GM12878 (cell line): Measurements from ENCODE around the gene CCDC88C. TPM values are rescaled to one million over a fixed set of nuclear protein-coding genes. Genes with fewer than 3 reads are reported as not detected.

Experiments
- ATAC-seq: fragments of 200-7000 bp; cut with Tn5 transposase; 3 replicates; pipeline ENCODE4 v1.9.1; 2020; ENCODE audit warnings: mild to moderate bottlenecking, moderate library complexity
- BruUV-seq: library from RNA; stranded (reverse); fragments of 400-500 nt; replicated peaks from 2 replicates; lab custom pipeline; 2021; lab: Mats Ljungman, UMichigan
- CTCF ChIA-PET: fragments of 300-600 bp; sonication (Branson Sonifier 250); formaldehyde crosslinking; extraction: SDS; loops from one replicate; lab custom pipeline; 2021; ENCODE audit warnings: inconsistent platforms; lab: Yijun Ruan, JAX
- POLR2A ChIA-PET: fragments of 350-600 bp; formaldehyde crosslinking; extraction: SDS; loops from one replicate; lab custom pipeline; 2021; ENCODE audit warnings: inconsistent platforms; lab: Charles Lee
- RAD21 ChIA-PET: fragments of 300-600 bp; sonication (Branson Sonifier 250); formaldehyde crosslinking; loops from one replicate; lab custom pipeline; 2023; ENCODE audit warnings: antibody characterized with exemption; ENCODE audit not compliant: unreplicated experiment; lab: Charles Lee
- SMC1A ChIA-PET: fragments of 300-600 bp; sonication (Branson Sonifier 250); formaldehyde crosslinking; loops from one replicate; lab custom pipeline; 2023; ENCODE audit not compliant: unreplicated experiment, uncharacterized antibody; lab: Charles Lee
- DNase-seq: peaks from one replicate; pipeline ENCODE4 v3.0.0-alpha.2; 2011; ENCODE audit warnings: low read depth, low spot score
- FAIRE-seq: peaks from 3 replicates; lab custom pipeline; 2011; peaks lifted over from hg19 to GRCh38; lab: Jason Lieb, UNC
- H2AFZ ChIP-seq: 2 replicates; pipeline ENCODE4 v1.6.0; 2011; ENCODE audit warnings: low read depth, low read length, control low read depth; ENCODE audit not compliant: control insufficient read depth
- H3K27ac ChIP-seq: 2 replicates; pipeline ENCODE4 v1.5.1; 2011; ENCODE audit warnings: control low read depth; ENCODE audit not compliant: control insufficient read depth, insufficient read depth
- H3K27me3 ChIP-seq, 2 experiments: replicated peaks in 1 of 2; 2 replicates each; pipeline versions ENCODE4 v1.6.0 to v1.6.1; 2011; ENCODE audit warnings: low read length in 1 of 2; ENCODE audit not compliant: control insufficient read depth in 2 of 2, insufficient read depth in 2 of 2
- H3K36me3 ChIP-seq, 2 experiments: 2 replicates each; pipeline ENCODE4 v1.5.1; 2011; ENCODE audit warnings: low read length in 1 of 2; ENCODE audit not compliant: control insufficient read depth in 2 of 2, insufficient read depth in 2 of 2
- H3K4me1 ChIP-seq: 2 replicates; pipeline ENCODE4 v1.6.1; 2011; ENCODE audit warnings: mild to moderate bottlenecking, low read length, moderate library complexity, mixed read lengths; ENCODE audit not compliant: control insufficient read depth, insufficient read depth
- H3K4me2 ChIP-seq: 2 replicates; pipeline ENCODE4 v1.6.0; 2011; ENCODE audit warnings: control low read depth; ENCODE audit not compliant: control insufficient read depth, insufficient read depth
- H3K4me3 ChIP-seq: fragments of 200-600 bp; sonication (generic); 2 replicates; pipeline ENCODE4 v1.5.1; 2016
- H3K79me2 ChIP-seq: 2 replicates; pipeline ENCODE4 v1.6.0; 2011; ENCODE audit warnings: low read length; ENCODE audit not compliant: control insufficient read depth, insufficient read depth
- H3K9ac ChIP-seq: 2 replicates; pipeline ENCODE4 v1.8.0; 2011; ENCODE audit warnings: low read length, control low read depth, mixed read lengths; ENCODE audit not compliant: control insufficient read depth, insufficient read depth
- H3K9me3 ChIP-seq: replicated peaks from 3 replicates; pipeline ENCODE4 v1.5.1; 2011; ENCODE audit warnings: mild to moderate bottlenecking, low read length; ENCODE audit not compliant: control insufficient read depth, insufficient read depth
- H4K20me1 ChIP-seq: 2 replicates; pipeline ENCODE4 v1.6.0; 2011; ENCODE audit not compliant: control insufficient read depth, insufficient read depth
- BCLAF1 ChIP-seq: fragments of 450-650 bp; IDR thresholded peaks from 2 replicates; pipeline ENCODE4 v1.6.1; 2017; ENCODE audit warnings: antibody characterized with exemption, mild to moderate bottlenecking, moderate library complexity
- CHD1 ChIP-seq: IDR thresholded peaks from 2 replicates; pipeline ENCODE4 v1.6.1; 2012; ENCODE audit warnings: low read depth, low read length, improper control_type of control experiment
- DPF2 ChIP-seq: fragments of 450-650 bp; IDR thresholded peaks from 2 replicates; pipeline ENCODE4 v1.6.1; 2017; ENCODE audit warnings: mild to moderate bottlenecking
- ELK1 ChIP-seq: IDR thresholded peaks from 2 replicates; pipeline ENCODE4 v1.6.1; 2012; ENCODE audit warnings: low read depth, low read length, improper control_type of control experiment
- GABPA ChIP-seq: IDR thresholded peaks from 2 replicates; pipeline ENCODE4 v1.6.1; 2014; ENCODE audit warnings: antibody characterized with exemption, low read depth, mild to moderate bottlenecking, inconsistent platforms
- HDAC6 ChIP-seq: fragments of 200-600 bp; sonication (generic); IDR thresholded peaks from one replicate; pipeline ENCODE4 v1.8.0; 2017; ENCODE audit warnings: antibody characterized with exemption; ENCODE audit not compliant: unreplicated experiment
- IRF5 ChIP-seq: fragments of 450-650 bp; IDR thresholded peaks from 2 replicates; pipeline ENCODE4 v1.6.1; 2017; ENCODE audit warnings: borderline replicate concordance
- KDM1A ChIP-seq: fragments of 200-600 bp; sonication (generic); IDR thresholded peaks from 2 replicates; pipeline ENCODE4 v1.6.1; 2016; ENCODE audit warnings: borderline replicate concordance
- MTA3 ChIP-seq: IDR thresholded peaks from 2 replicates; pipeline ENCODE4 v1.6.1; 2012; ENCODE audit warnings: low read length, inconsistent platforms, borderline replicate concordance
- NBN ChIP-seq: fragments of 450-650 bp; IDR thresholded peaks from 2 replicates; pipeline ENCODE4 v1.6.1; 2016
- NFYB ChIP-seq: IDR thresholded peaks from 2 replicates; pipeline ENCODE4 v1.6.1; 2011; ENCODE audit warnings: low read depth, mild to moderate bottlenecking, low read length, improper control_type of control experiment, moderate library complexity; ENCODE audit not compliant: insufficient read depth
- POLR2AphosphoS5 ChIP-seq: IDR thresholded peaks from 2 replicates; pipeline ENCODE4 v1.6.1; 2011; ENCODE audit warnings: mild to moderate bottlenecking, low read length, inconsistent platforms
- RBBP5 ChIP-seq: fragments of 200-600 bp; sonication (generic); conservative IDR thresholded peaks from 2 replicates; pipeline ENCODE4 v1.6.1; 2016
- WRNIP1 ChIP-seq: IDR thresholded peaks from 2 replicates; pipeline ENCODE4 v1.6.1; 2011; ENCODE audit warnings: low read depth, low read length, improper control_type of control experiment, borderline replicate concordance
- YY1 ChIP-seq: IDR thresholded peaks from 2 replicates; pipeline ENCODE4 v1.6.1; 2011; ENCODE audit warnings: low read depth, mild to moderate bottlenecking, low read length
- ZBED1 ChIP-seq: IDR thresholded peaks from 2 replicates; pipeline ENCODE4 v1.6.1; 2016; ENCODE audit warnings: borderline replicate concordance
- WGBS: methylation state at CpG from one replicate; pipeline ENCODE4 v1.1.6; 2016; ENCODE audit warnings: low lambda C conversion rate; ENCODE audit not compliant: insufficient replicate concordance, insufficient coverage; ENCODE audit errors: missing lambda C conversion rate; 5-methylcytosine and 5-hydroxymethylcytosine counted together
- in situ Hi-C: fragments of 300-500 bp; cut with MboI; formaldehyde crosslinking; loops from 9 replicates; pipeline ENCODE4 v1.14.3; 2018; ENCODE audit warnings: mixed read lengths
- intact Hi-C: fragments of 100-400 bp; cut with micrococcal nuclease; formaldehyde crosslinking; loops from one replicate; pipeline ENCODE4 v1.14.2; 2022; ENCODE audit not compliant: unreplicated experiment
- polyA plus RNA-seq, 11 experiments: library from polyadenylated mRNA; depleted of rRNA in 4 of 11; unstranded in 6 of 11; stranded (reverse) in 5 of 11; fragments of >200 nt; fragmentation: Nextera tagmentation in 4 of 11; fragmentation: Illumina TruSeq in 1 of 11; extraction: Ambion mirVana in 4 of 11; extraction: Trizol in 1 of 11; gene quantifications; 1 replicate in 1 of 11; 2 replicates in 10 of 11; pipeline versions ENCODE4 v1.2.1 to v1.2.3, GENCODE V29; 2011 to 2016; ENCODE audit warnings: inconsistent platforms in 2 of 11, missing spikeins in 2 of 11, low read depth in 1 of 11
- total RNA-seq, 4 experiments: library from RNA; depleted of rRNA in 3 of 4; stranded (reverse); fragments of >200 nt in 3 of 4; fragmentation: Illumina TruSeq in 1 of 4; extraction: Trizol in 1 of 4; gene quantifications; 2 replicates each; pipeline versions ENCODE4 v1.2.1 to v1.2.3, GENCODE V29; 2013 to 2021

Gene CCDC88C
- total and polyA plus RNA-seq, 10 of the 15 experiments (the other 5 are each of a cell fraction or from before 2014, with no cell fraction given) = 4.0 to 79.6 (median 36.6) TPM

- no peak for TF ChIP-seq BCLAF1
- TF ChIP-seq IRF5 = no peak
These were observed 173.1 kb downstream of the CCDC88C start, which contains the start of gene GPR68 (continued) for GRCh38 chr14:91244501-91244901.

DNA sequence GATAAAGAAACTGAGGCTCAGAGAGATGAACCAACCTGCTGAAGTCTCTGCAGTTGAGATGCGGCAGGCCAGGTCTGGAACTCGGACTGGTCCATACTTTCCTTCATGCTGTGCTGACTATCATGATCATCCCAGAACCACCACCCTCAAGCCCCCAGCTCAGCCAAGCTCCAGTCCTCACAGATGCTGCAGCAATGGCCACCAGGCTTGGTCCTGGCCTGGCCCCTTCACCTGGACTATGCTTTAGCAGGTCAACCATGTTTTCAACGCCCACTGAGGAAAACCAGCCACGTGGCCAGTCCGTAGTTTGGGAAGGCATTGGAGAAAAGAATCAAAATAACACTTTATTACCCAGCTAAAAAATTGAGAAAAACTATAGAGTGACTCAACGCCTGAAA is 174.5 kb downstream of the CCDC88C start:
- SMC1A ChIA-PET = interaction anchor here (0.5 to 9.8 kb wide), 20 partner anchors 8 to 338 kb away, joined by 3 to 142 read pairs (median 4); partner anchors contain the start of gene DGLUCY
- Histone ChIP-seq H4K20me1 (no peaks in the 10 kb centered on the region), H3K27me3 (no peaks in the 10 kb centered on the region), H3K4me3 (peak overlapping the region; percentile 62), H3K9ac (peak overlapping the region; percentile 55), H3K9me3 (no peaks in the 10 kb centered on the region), H2AFZ (peak overlapping the region; percentile 18; the same call in 1 of the 2 replicates), H3K27ac (peak overlapping the region; percentile 86), H3K79me2 (peaks cover 17% of the 10 kb centered on the region), H3K4me1 (peaks cover 39% of the 10 kb centered on the region), H3K4me2 (peak overlapping the region; percentile 83), H3K36me3 (no peaks in the 10 kb centered on the region; a peak in 1 of 4 replicates)
- FAIRE-seq (no peak), ATAC-seq (peak; percentile 28), DNase-seq (no peak)
- RAD21 ChIA-PET = interaction anchor here (0.6 to 5.2 kb wide), 15 partner anchors 8 to 340 kb away, joined by 3 to 90 read pairs (median 4); partner anchors contain the start of gene DGLUCY
- 18% methylated on average over 6 of the region's 6 CpGs for WGBS
- POLR2A ChIA-PET = interaction anchor here (0.7 to 5.9 kb wide), 6 partner anchors 8 to 172 kb away, joined by 3 to 108 read pairs (median 4); no protein-coding TSS in a partner anchor
- intact Hi-C loops = loop anchor here (1.0 to 5.0 kb wide), 2 partner anchors 15 to 174 kb away; partner anchors contain the start of gene CCDC88C
- BruUV-seq = TSS peak; percentile 75
- CTCF ChIA-PET = interaction anchor here (0.6 to 6.5 kb wide), 10 partner anchors 9 to 175 kb away, joined by 3 to 59 read pairs (median 4); no protein-coding TSS in a partner anchor
- in situ Hi-C loops = no loop called here
- TF ChIP-seq DPF2 (no peak), NFYB (no peak), MTA3 (no peak), KDM1A (no peak), NBN (no peak), HDAC6 (no peak), POLR2AphosphoS5 (0 out of 2 replicates have a peak, but pooled peaks have one; percentile 29), ZBED1 (no peak), ELK1 (0 out of 2 replicates have a peak, but pooled peaks have one; percentile 12), GABPA (no peak), RBBP5 (no peak), CHD1 (0 out of 2 replicates have a peak, but pooled peaks have one; percentile 48), YY1 (peak; percentile 45; the same call in 1 of the 2 replicates), WRNIP1 (no peak)
